K562 (cell line): ENCODE data around the gene CASKIN2. TPM values are rescaled to one million over a fixed set of nuclear protein-coding genes. Genes with fewer than 3 reads are reported as not detected.

Experiments
- ATAC-seq: fragments of 200-7000 bp; cut with Tn5 transposase; 3 replicates; pipeline ENCODE4 v1.9.1; 2020; ENCODE audit warnings: moderate library complexity
- BruUV-seq: library from RNA; stranded (reverse); fragments of 400-500 nt; replicated peaks from 2 replicates; lab custom pipeline; 2021; lab: Mats Ljungman, UMichigan
- CTCF ChIA-PET: fragments of 300-600 bp; formaldehyde crosslinking; extraction: SDS; loops from one replicate; lab custom pipeline; 2021; ENCODE audit warnings: low intra/inter-chr PET ratio; lab: Yijun Ruan, JAX
- POLR2A ChIA-PET: fragments of 300-600, 350-650 bp; sonication (Branson Sonifier 250); formaldehyde crosslinking; extraction: SDS; loops from one replicate; lab custom pipeline; 2021; ENCODE audit warnings: antibody characterized with exemption, inconsistent platforms; lab: Yijun Ruan, JAX
- DNase-seq, 4 experiments: peaks; one replicate each; pipeline versions ENCODE4 v3.0.0 to v3.0.0-alpha.2; 2011 to 2018; ENCODE audit warnings: low spot score in 3 of 4, mixed read lengths in 3 of 4; ENCODE audit errors: extremely low read depth in 1 of 4
- FAIRE-seq: peaks from 2 replicates; lab custom pipeline; 2011; peaks lifted over from hg19 to GRCh38; lab: Jason Lieb, UNC
- H2AFZ ChIP-seq: 2 replicates; pipeline ENCODE4 v1.6.0; 2011; ENCODE audit warnings: low read depth, low read length, control low read depth, inconsistent platforms
- H3K27ac ChIP-seq: fragments of 200-600 bp; 3 replicates; pipeline ENCODE4 v1.8.0; 2011; ENCODE audit warnings: low read depth, mild to moderate bottlenecking, control low read depth, inconsistent platforms, low read length, moderate library complexity, mixed read lengths; ENCODE audit errors: extremely low read depth
- H3K27me3 ChIP-seq, 2 experiments: fragments of 300-600 bp in 1 of 2; 2 replicates in 1 of 2; 3 replicates in 1 of 2; pipeline versions ENCODE4 v1.6.0 to v1.8.0; 2011; ENCODE audit warnings: inconsistent platforms in 2 of 2, low read length in 2 of 2, mild to moderate bottlenecking in 1 of 2, mixed read lengths in 1 of 2, moderate library complexity in 1 of 2; ENCODE audit not compliant: control insufficient read depth in 2 of 2, insufficient read depth in 2 of 2
- H3K36me3 ChIP-seq: fragments of 300-600 bp; 3 replicates; pipeline ENCODE4 v1.8.0; 2011; ENCODE audit warnings: mild to moderate bottlenecking, low read length, inconsistent platforms; ENCODE audit not compliant: control insufficient read depth, insufficient read depth
- H3K4me1 ChIP-seq, 2 experiments: fragments of 200-600 bp in 1 of 2; replicated peaks in 1 of 2; 2 replicates in 1 of 2; 3 replicates in 1 of 2; pipeline versions ENCODE4 v1.5.1 to v1.8.0; 2011; ENCODE audit warnings: inconsistent platforms in 2 of 2, low read length in 2 of 2, mild to moderate bottlenecking in 1 of 2, mixed read lengths in 1 of 2, moderate library complexity in 1 of 2; ENCODE audit not compliant: control insufficient read depth in 2 of 2, insufficient read depth in 2 of 2
- H3K4me2 ChIP-seq: 2 replicates; pipeline ENCODE4 v1.6.1; 2011; ENCODE audit warnings: low read length, control low read depth, inconsistent platforms, mixed read lengths; ENCODE audit not compliant: insufficient read depth
- H3K4me3 ChIP-seq: fragments of 200-600 bp; sonication (generic), shearing (Covaris generic); 2 replicates; pipeline ENCODE4 v1.5.1; 2016; ENCODE audit warnings: control low read depth, inconsistent platforms
- H3K79me2 ChIP-seq: fragments of 200-600 bp; 3 replicates; pipeline ENCODE4 v1.8.0; 2011; ENCODE audit warnings: low read length, inconsistent platforms; ENCODE audit not compliant: control insufficient read depth, insufficient read depth
- H3K9ac ChIP-seq, 2 experiments: 2 replicates each; pipeline versions ENCODE4 v1.6.0 to v1.6.1; 2011; ENCODE audit warnings: low read depth in 2 of 2, low read length in 2 of 2, control low read depth in 1 of 2, inconsistent platforms in 1 of 2, mild to moderate bottlenecking in 1 of 2, mixed read lengths in 1 of 2; ENCODE audit not compliant: insufficient read depth in 1 of 2
- H3K9me1 ChIP-seq: one replicate; pipeline ENCODE4 v1.6.0; 2011; ENCODE audit warnings: inconsistent platforms, mild to moderate bottlenecking, low read length, moderate library complexity; ENCODE audit not compliant: control insufficient read depth, insufficient read depth
- H3K9me3 ChIP-seq: replicated peaks from 2 replicates; pipeline ENCODE4 v1.5.1; 2011; ENCODE audit warnings: low read depth, low read length, inconsistent platforms; ENCODE audit not compliant: control insufficient read depth, insufficient read depth
- H4K20me1 ChIP-seq: replicated peaks from 2 replicates; pipeline ENCODE4 v1.6.1; 2011; ENCODE audit warnings: low read length, inconsistent platforms, mixed read lengths; ENCODE audit not compliant: control insufficient read depth, insufficient read depth
- BMI1 ChIP-seq: fragments of 150-350 bp; IDR thresholded peaks from 2 replicates; pipeline ENCODE4 v1.6.1; 2014; ENCODE audit warnings: low read length
- CBFA2T3 ChIP-seq: fragments of 450-650 bp; IDR thresholded peaks from 2 replicates; pipeline ENCODE4 v1.6.1; 2017
- E2F5 ChIP-seq: sonication (generic); formaldehyde crosslinking; IDR thresholded peaks from 2 replicates; pipeline ENCODE4 v1.8.0; 2022; ENCODE audit warnings: mild to moderate bottlenecking, missing genetic modification reagents
- FUS ChIP-seq: fragments of 200-400 bp; formaldehyde crosslinking; optimal IDR thresholded peaks from 2 replicates; pipeline ENCODE3; 2017; ENCODE audit warnings: low read depth, low read length
- HMGXB4 ChIP-seq: sonication (generic); formaldehyde crosslinking; IDR thresholded peaks from 2 replicates; pipeline ENCODE4 v1.8.1; 2023; ENCODE audit warnings: mild to moderate bottlenecking, missing genetic modification reagents
- MECOM ChIP-seq: fragments of 250-450 bp; sonication (Bioruptor Pico); IDR thresholded peaks from 2 replicates; pipeline ENCODE4 v1.8.0; 2022; ENCODE audit warnings: inconsistent platforms
- MEF2A ChIP-seq: IDR thresholded peaks from 2 replicates; pipeline ENCODE4 v1.6.1; 2011; ENCODE audit warnings: low read depth, mild to moderate bottlenecking, low read length, moderate library complexity; ENCODE audit not compliant: control insufficient read depth
- NKRF ChIP-seq: fragments of 450-650 bp; IDR thresholded peaks from 2 replicates; pipeline ENCODE4 v1.6.1; 2016; ENCODE audit warnings: borderline replicate concordance
- POLR2AphosphoS2 ChIP-seq: IDR thresholded peaks from 2 replicates; pipeline ENCODE4 v1.6.1; 2012; ENCODE audit warnings: low read length, improper control_type of control experiment
- STAT6 ChIP-seq: sonication (generic); formaldehyde crosslinking; IDR thresholded peaks from 2 replicates; pipeline ENCODE4 v1.8.1; 2023; ENCODE audit warnings: mild to moderate bottlenecking, missing genetic modification reagents
- ZFX ChIP-seq: sonication (generic); formaldehyde crosslinking; IDR thresholded peaks from 2 replicates; pipeline ENCODE4 v1.8.0; 2022; ENCODE audit warnings: mild to moderate bottlenecking, missing genetic modification reagents, moderate library complexity
- ZNF384 ChIP-seq: IDR thresholded peaks from 2 replicates; pipeline ENCODE4 v1.6.1; 2012; ENCODE audit warnings: low read depth, low read length, improper control_type of control experiment
- WGBS: fragments of 100-300 bp; shearing (Covaris generic); methylation state at CpG from one replicate; pipeline ENCODE4 v1.1.6; 2016; ENCODE audit warnings: low coverage, mixed read lengths; ENCODE audit not compliant: insufficient coverage; ENCODE audit errors: missing lambda C conversion rate; 5-methylcytosine and 5-hydroxymethylcytosine counted together
- in situ Hi-C: fragments of 300-500 bp; cut with MboI; formaldehyde crosslinking; loops from 4 replicates; pipeline ENCODE4 v1.15.0; 2018; ENCODE audit warnings: inconsistent platforms, mixed read lengths
- intact Hi-C: fragments of 100-400 bp; cut with micrococcal nuclease; formaldehyde crosslinking; loops from 2 replicates; pipeline ENCODE4 v1.14.2; 2022
- polyA plus RNA-seq, 8 experiments: library from polyadenylated mRNA; depleted of rRNA in 4 of 8; stranded (reverse) in 5 of 8; unstranded in 3 of 8; fragments of >200 nt; fragmentation: Nextera tagmentation in 2 of 8; fragmentation: Illumina TruSeq in 1 of 8; extraction: Ambion mirVana in 2 of 8; extraction: Trizol in 1 of 8; gene quantifications; 2 replicates each; pipeline versions ENCODE4 v1.2.1 to v1.2.3, GENCODE V29; 2011 to 2014; ENCODE audit warnings: inconsistent platforms in 1 of 8, missing spikeins in 1 of 8
- total RNA-seq, 7 experiments: library from RNA; depleted of rRNA in 6 of 7; stranded (reverse); fragments of >200 nt in 6 of 7; fragmentation: Illumina TruSeq in 2 of 7; extraction: Trizol in 2 of 7; gene quantifications; 2 replicates each; pipeline versions ENCODE4 v1.2.1 to v1.2.3, GENCODE V29; 2011 to 2021; ENCODE audit warnings: low replicate concordance in 1 of 7

Gene CASKIN2
- total and polyA plus RNA-seq, 9 of the 15 experiments (the other 6 are each of a cell fraction or from before 2014, with no cell fraction given), result 0.01 to 12.2 (median 2.1) TPM

GRCh38 chr17:75557075-75557851 is 41.9 kb upstream of the CASKIN2 start (continued):
- TF ChIP-seq HMGXB4 (CRISPR knock-in tag) (no peak), MECOM (CRISPR knock-in tag) (no peak), CBFA2T3 (0 out of 2 replicates have a peak, but pooled peaks have one; percentile 7)

GRCh38 chr17:75555679-75556153 is 40.4 kb upstream of the CASKIN2 start:
- Histone ChIP-seq H3K4me3 (no peak overlapping the region), H3K9me1 (peaks cover 3% of the 10 kb centered on the region), H3K27me3 (no peaks in the 10 kb centered on the region), H3K79me2 (no peaks in the 10 kb centered on the region), H3K4me1 (peaks cover 20 to 53% of the 10 kb centered on the region in 2 experiments), H2AFZ (no peak overlapping the region), H3K36me3 (no peaks in the 10 kb centered on the region), H4K20me1 (no peaks in the 10 kb centered on the region), H3K4me2 (no peak overlapping the region), H3K9me3 (no peaks in the 10 kb centered on the region), H3K9ac (peak overlapping the region in 1 of 2 experiments; percentile 68; a peak in 1 of 4 replicates), H3K27ac (no peak overlapping the region)
- WGBS, result 90% methylated on average over 18 of the region's 21 CpGs
- CTCF ChIA-PET, result no interaction called here
- DNase-seq, result no peak
- POLR2A ChIA-PET, result no interaction called here
- intact Hi-C loops (no loop called here), in situ Hi-C loops (no loop called here)
- no peak for ATAC-seq
- no peak for FAIRE-seq
- BruUV-seq, result no TSS peak
- TF ChIP-seq MEF2A, result no peak
- TF ChIP-seq ZFX, result no peak
- TF ChIP-seq E2F5 (CRISPR knock-in tag), result no peak
- no peak for TF ChIP-seq BMI1
- no peak for TF ChIP-seq POLR2AphosphoS2
- TF ChIP-seq FUS, result no peak
- no peak for TF ChIP-seq NKRF
- TF ChIP-seq ZNF384, result no peak
- TF ChIP-seq STAT6 (CRISPR knock-in tag), result no peak
